ENCODE measurements around the gene MARCKS.

MARCKS gene

GRCh38 chr6:113848811-113849210, 8.3 kb upstream of the MARCKS start:
- in situ Hi-C loops (cut with MboI; ENCODE audit: low sequenced_read_pairs): no loop called here

- in situ Hi-C loops (cut with MboI; ENCODE audit: low sequenced_read_pairs): no loop called here
These were observed 3.9 kb upstream of the MARCKS start for GRCh38 chr6:113853252-113853651.

- in situ Hi-C loops (cut with MboI; ENCODE audit: low sequenced_read_pairs): no loop called here
These were observed 2.3 kb upstream of the MARCKS start for GRCh38 chr6:113854531-113855499.

- in situ Hi-C loops (cut with MboI; ENCODE audit: low sequenced_read_pairs): no loop called here
These were observed 1.4 kb upstream of the MARCKS start for GRCh38 chr6:113855500-113856374.

- in situ Hi-C loops (cut with MboI; ENCODE audit: low sequenced_read_pairs): no loop called here
These were observed 845 bp upstream of the MARCKS start for GRCh38 chr6:113856375-113856624.

GRCh38 chr6:113857556-113858479, 673 bp downstream of the MARCKS start:
- in situ Hi-C loops (cut with MboI; ENCODE audit: low sequenced_read_pairs): no loop called here

GRCh38 chr6:113858480-113859348, 1.6 kb downstream of the MARCKS start:
- in situ Hi-C loops (cut with MboI; ENCODE audit: low sequenced_read_pairs): no loop called here

- in situ Hi-C loops (cut with MboI; ENCODE audit: low sequenced_read_pairs): no loop called here
These were observed 2.4 kb downstream of the MARCKS start for GRCh38 chr6:113859349-113860180.

GRCh38 chr6:113860181-113860955, 3.2 kb downstream of the MARCKS start:
- in situ Hi-C loops (cut with MboI; ENCODE audit: low sequenced_read_pairs): no loop called here

GRCh38 chr6:113862112-113862511, 5.0 kb downstream of the MARCKS start:
- in situ Hi-C loops (cut with MboI; ENCODE audit: low sequenced_read_pairs): no loop called here

- in situ Hi-C loops (cut with MboI; ENCODE audit: low sequenced_read_pairs): no loop called here
These were observed 13.8 kb downstream of the MARCKS start for GRCh38 chr6:113870917-113871316.

- in situ Hi-C loops (cut with MboI; ENCODE audit: low sequenced_read_pairs): no loop called here
These were observed 14.8 kb downstream of the MARCKS start for GRCh38 chr6:113871975-113872374.

GRCh38 chr6:113873043-113873667, 16.0 kb downstream of the MARCKS start:
- in situ Hi-C loops (cut with MboI; ENCODE audit: low sequenced_read_pairs): no loop called here

GRCh38 chr6:113875470-113875869, 18.3 kb downstream of the MARCKS start:
- in situ Hi-C loops (cut with MboI; ENCODE audit: low sequenced_read_pairs): loop anchor here (25.0 kb wide), 1 partner anchor 563 kb away; no protein-coding TSS in a partner anchor

GRCh38 chr6:113876695-113877094, 19.6 kb downstream of the MARCKS start:
- in situ Hi-C loops (cut with MboI; ENCODE audit: low sequenced_read_pairs): loop anchor here (25.0 kb wide), 1 partner anchor 564 kb away; no protein-coding TSS in a partner anchor

GRCh38 chr6:113879186-113880096, 22.3 kb downstream of the MARCKS start:
- in situ Hi-C loops (cut with MboI; ENCODE audit: low sequenced_read_pairs): loop anchor here (25.0 kb wide), 1 partner anchor 567 kb away; no protein-coding TSS in a partner anchor
